H1 (cell line): ENCODE data around the gene SLC17A4. TPM values are rescaled to one million over a fixed set of nuclear protein-coding genes. Genes with fewer than 3 reads are reported as not detected.

Source experiments
- CTCF ChIA-PET: fragments of 300-600 bp; sonication (Branson Sonifier 250); formaldehyde crosslinking; loops from one replicate; lab custom pipeline; 2021; ENCODE audit not compliant: partially characterized antibody; lab: Charles Lee
- POLR2A ChIA-PET: fragments of 300-600 bp; sonication (Branson Sonifier 250); formaldehyde crosslinking; loops from one replicate; lab custom pipeline; 2021; ENCODE audit warnings: inconsistent platforms; ENCODE audit not compliant: partially characterized antibody; lab: Charles Lee
- DNase-seq, 2 experiments: peaks; one replicate each; pipeline versions ENCODE4 v3.0.0 to v3.0.0-alpha.2; 2010 to 2022; ENCODE audit warnings: low spot score in 2 of 2, low read depth in 1 of 2, mixed read lengths in 1 of 2
- FAIRE-seq: peaks from 2 replicates; lab custom pipeline; 2011; peaks lifted over from hg19 to GRCh38; lab: Jason Lieb, UNC
- H2AFZ ChIP-seq: 2 replicates; pipeline ENCODE4 v1.8.1; 2012; ENCODE audit warnings: low read length, inconsistent platforms
- H2AK5ac ChIP-seq: 2 replicates; pipeline ENCODE4 v1.6.1; 2013; ENCODE audit warnings: low read depth, low read length
- H2BK120ac ChIP-seq: replicated peaks from 2 replicates; pipeline ENCODE3; 2013; ENCODE audit warnings: low read depth, low read length, inconsistent platforms
- H2BK12ac ChIP-seq: 2 replicates; pipeline ENCODE4 v1.6.1; 2013; ENCODE audit warnings: low read depth, low read length
- H2BK15ac ChIP-seq: 2 replicates; pipeline ENCODE4 v1.6.1; 2013; ENCODE audit warnings: low read length
- H2BK20ac ChIP-seq: 2 replicates; pipeline ENCODE4 v1.6.1; 2013; ENCODE audit warnings: low read length
- H2BK5ac ChIP-seq: 2 replicates; pipeline ENCODE4 v1.6.1; 2013; ENCODE audit warnings: low read depth, low read length
- H3K14ac ChIP-seq: 2 replicates; pipeline ENCODE4 v1.6.1; 2013; ENCODE audit warnings: inconsistent platforms; ENCODE audit not compliant: insufficient read length
- H3K18ac ChIP-seq: 2 replicates; pipeline ENCODE4 v1.6.1; 2013; ENCODE audit warnings: low read length; ENCODE audit errors: extremely low read depth
- H3K23ac ChIP-seq: 2 replicates; pipeline ENCODE4 v1.6.1; 2013; ENCODE audit warnings: inconsistent platforms; ENCODE audit not compliant: insufficient read length
- H3K23me2 ChIP-seq: 2 replicates; pipeline ENCODE4 v1.6.1; 2013; ENCODE audit warnings: low read depth, low read length
- H3K27ac ChIP-seq: 2 replicates; pipeline ENCODE4 v1.6.1; 2011; ENCODE audit warnings: low read depth, low read length, inconsistent platforms
- H3K27me3 ChIP-seq, 4 experiments: replicated peaks in 1 of 4; 1 replicate in 1 of 4; 2 replicates in 3 of 4; pipeline versions ENCODE4 v1.6.1 to v1.8.1; 2011 to 2013; ENCODE audit warnings: low read length in 3 of 4, mild to moderate bottlenecking in 3 of 4, inconsistent platforms in 2 of 4, mixed read lengths in 2 of 4, moderate library complexity in 1 of 4; ENCODE audit not compliant: control insufficient read depth in 3 of 4, insufficient read depth in 3 of 4; ENCODE audit errors: extremely low read depth in 1 of 4
- H3K36me3 ChIP-seq, 4 experiments: 2 replicates each; pipeline versions ENCODE4 v1.6.1 to v1.8.1; 2011 to 2013; ENCODE audit warnings: mild to moderate bottlenecking in 4 of 4, low read length in 3 of 4, moderate library complexity in 2 of 4, control low read depth in 1 of 4, inconsistent platforms in 1 of 4; ENCODE audit not compliant: insufficient read depth in 4 of 4, control insufficient read depth in 2 of 4
- H3K4ac ChIP-seq: replicated peaks from 2 replicates; pipeline ENCODE3; 2013; ENCODE audit warnings: low read length, low read depth, mixed read lengths, inconsistent platforms; ENCODE audit not compliant: insufficient read length
- H3K4me1 ChIP-seq, 4 experiments: replicated peaks in 1 of 4; 1 replicate in 1 of 4; 2 replicates in 3 of 4; pipeline versions ENCODE4 v1.6.1 to v1.8.1; 2011 to 2013; ENCODE audit warnings: low read length in 3 of 4, inconsistent platforms in 2 of 4, mixed read lengths in 1 of 4; ENCODE audit not compliant: insufficient read depth in 4 of 4, control insufficient read depth in 3 of 4
- H3K4me2 ChIP-seq, 2 experiments: 2 replicates each; pipeline versions ENCODE4 v1.6.1 to v1.8.1; 2011 to 2013; ENCODE audit warnings: low read depth in 2 of 2, low read length in 2 of 2, control low read depth in 1 of 2, inconsistent platforms in 1 of 2, mild to moderate bottlenecking in 1 of 2; ENCODE audit not compliant: insufficient read depth in 1 of 2
- H3K4me3 ChIP-seq, 4 experiments: fragments of 200-600, 300-600 bp in 1 of 4; sonication (generic), shearing (Covaris generic), sonication (Bioruptor Twin) in 1 of 4; 2 replicates each; pipeline versions ENCODE4 v1.5.1 to v1.8.1; 2011 to 2016; ENCODE audit warnings: low read length in 4 of 4, low read depth in 3 of 4, control low read depth in 2 of 4, inconsistent platforms in 2 of 4, mild to moderate bottlenecking in 2 of 4, mixed read lengths in 1 of 4, moderate library complexity in 1 of 4; ENCODE audit not compliant: insufficient read depth in 2 of 4; ENCODE audit errors: extremely low read depth in 1 of 4
- H3K56ac ChIP-seq: replicated peaks from 2 replicates; pipeline ENCODE3; 2013; ENCODE audit warnings: low read depth, mild to moderate bottlenecking, mixed read lengths, low read length, inconsistent platforms; ENCODE audit not compliant: insufficient read length
- H3K79me1 ChIP-seq: 2 replicates; pipeline ENCODE4 v1.6.1; 2013; ENCODE audit warnings: low read depth, low read length, control low read depth
- H3K79me2 ChIP-seq, 2 experiments: 2 replicates each; pipeline versions ENCODE4 v1.6.1 to v1.8.1; 2012 to 2013; ENCODE audit warnings: low read length in 2 of 2, mild to moderate bottlenecking in 2 of 2, inconsistent platforms in 1 of 2; ENCODE audit not compliant: insufficient read depth in 2 of 2, control insufficient read depth in 1 of 2
- H3K9ac ChIP-seq, 4 experiments: replicated peaks in 1 of 4; 1 replicate in 1 of 4; 2 replicates in 3 of 4; pipeline versions ENCODE4 v1.6.1 to v1.8.1; 2011 to 2013; ENCODE audit warnings: low read depth in 3 of 4, low read length in 3 of 4, control low read depth in 2 of 4, mild to moderate bottlenecking in 2 of 4, moderate library complexity in 2 of 4, inconsistent platforms in 1 of 4; ENCODE audit errors: extremely low read depth in 1 of 4
- H3K9me3 ChIP-seq, 2 experiments: 2 replicates each; pipeline versions ENCODE4 v1.6.1 to v1.8.1; 2012 to 2013; ENCODE audit warnings: mild to moderate bottlenecking in 2 of 2, moderate library complexity in 2 of 2, control low read depth in 1 of 2, inconsistent platforms in 1 of 2, low read depth in 1 of 2, low read length in 1 of 2, mixed read lengths in 1 of 2; ENCODE audit not compliant: insufficient read depth in 2 of 2
- H4K20me1 ChIP-seq, 2 experiments: replicated peaks in 1 of 2; 2 replicates each; pipeline versions ENCODE3 to v1.8.1; 2011 to 2013; ENCODE audit warnings: inconsistent platforms in 2 of 2, low read length in 2 of 2, mild to moderate bottlenecking in 1 of 2; ENCODE audit not compliant: insufficient read depth in 2 of 2, control insufficient read depth in 1 of 2
- H4K5ac ChIP-seq: 2 replicates; pipeline ENCODE4 v1.6.1; 2013; ENCODE audit warnings: low read length, low read depth, mixed read lengths, inconsistent platforms; ENCODE audit not compliant: insufficient read length
- H4K8ac ChIP-seq: 2 replicates; pipeline ENCODE4 v1.8.0; 2013; ENCODE audit warnings: mild to moderate bottlenecking, moderate library complexity, low read length, inconsistent platforms; ENCODE audit not compliant: insufficient read depth; ENCODE audit errors: extremely low read depth
- H4K91ac ChIP-seq: replicated peaks from 2 replicates; pipeline ENCODE3; 2013; ENCODE audit warnings: low read length, mixed read lengths, inconsistent platforms; ENCODE audit not compliant: insufficient read length
- CEBPB ChIP-seq: IDR thresholded peaks from 2 replicates; pipeline ENCODE4 v1.6.1; 2012; ENCODE audit warnings: low read depth, low read length
- SAP30 ChIP-seq: fragments of 300-600 bp; sonication (generic); IDR thresholded peaks from 2 replicates; pipeline ENCODE4 v1.7.1; 2012; ENCODE audit warnings: low read length, moderate library complexity, mild to moderate bottlenecking, inconsistent platforms; ENCODE audit not compliant: insufficient read depth, insufficient replicate concordance
- WGBS, 2 experiments: shearing (Covaris generic) in 1 of 2; methylation state at CpG; one replicate each; pipeline versions ENCODE4 v1.1.6 to v1.1.7; 2013 to 2015; ENCODE audit warnings: low lambda C conversion rate in 2 of 2, mixed read lengths in 2 of 2, inconsistent platforms in 1 of 2, low coverage in 1 of 2, missing lambda C conversion rate in 1 of 2; ENCODE audit not compliant: insufficient replicate concordance in 2 of 2, insufficient coverage in 1 of 2, insufficient read length in 1 of 2; ENCODE audit errors: extremely low coverage in 1 of 2, missing lambda C conversion rate in 1 of 2; 5-methylcytosine and 5-hydroxymethylcytosine counted together
- polyA plus RNA-seq, 7 experiments: library from polyadenylated mRNA; depleted of rRNA in 3 of 7; stranded (reverse) in 5 of 7; unstranded in 2 of 7; fragments of >200 nt in 5 of 7; fragments of 200-250 nt in 2 of 7; gene quantifications; 1 replicate in 5 of 7; 2 replicates in 1 of 7; 4 replicates in 1 of 7; pipeline versions ENCODE4 v1.2.1 to v1.2.3, GENCODE V29; 2011 to 2013; ENCODE audit warnings: missing spikeins in 2 of 7, mixed read lengths in 2 of 7
- total RNA-seq: library from RNA; stranded (reverse); fragmentation: NEBNext Ultra II Directional; extraction: Animal tissue kit (Norgen Biotek cat#: 25700); gene quantifications from 2 replicates; pipeline ENCODE4 v1.2.1, GENCODE V29; 2021

Gene SLC17A4
- total and polyA plus RNA-seq, 2 of the 8 experiments (the other 6 are each of a cell fraction or from before 2014, with no cell fraction given): not detected

DNA sequence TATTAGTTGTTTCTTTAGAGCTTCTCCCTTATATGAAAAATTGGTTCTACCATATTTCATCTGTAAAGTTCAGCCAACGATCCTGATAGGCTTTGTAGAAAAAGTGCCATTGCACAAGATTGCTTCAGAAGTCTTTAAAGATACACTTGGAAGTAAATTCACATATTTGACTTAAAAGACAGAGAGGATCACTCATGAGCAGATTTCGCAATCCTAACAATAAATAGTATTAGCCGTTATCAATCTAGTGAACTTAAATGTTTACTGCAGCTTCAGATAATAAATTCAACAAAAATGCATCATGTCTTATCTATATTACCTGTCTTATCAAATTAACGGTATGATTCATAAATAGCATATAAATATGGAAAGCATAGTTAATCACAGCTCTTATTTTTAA, 8.7 kb upstream of the SLC17A4 start:
- H3K36me3 ChIP-seq: no peaks in the 10 kb centered on the region
- H3K4me1 ChIP-seq: no peaks in the 10 kb centered on the region
- WGBS, 2 experiments: 94% methylated on average over 4 of the region's 4 CpGs; no CpG with 5 or more reads in 1 of the 2 experiments
- no peak overlapping the region for H2BK20ac ChIP-seq
- no peak overlapping the region for H3K14ac ChIP-seq
- no peak overlapping the region for H3K4me2 ChIP-seq
- no peak overlapping the region for H3K56ac ChIP-seq
- DNase-seq: no peak
- no peak overlapping the region for H4K91ac ChIP-seq
- no peak overlapping the region for H3K4me3 ChIP-seq
- no peak overlapping the region for H3K9ac ChIP-seq
- no peak overlapping the region for H3K4ac ChIP-seq
- H3K23me2 ChIP-seq: no peaks in the 10 kb centered on the region
- H2AK5ac ChIP-seq: no peak overlapping the region
- H3K23ac ChIP-seq: no peak overlapping the region
- no peak overlapping the region for H3K27ac ChIP-seq
- H3K79me2 ChIP-seq: no peaks in the 10 kb centered on the region
- no peak overlapping the region for H4K5ac ChIP-seq
- POLR2A ChIA-PET: no interaction called here
- FAIRE-seq: no peak
- no peak for TF ChIP-seq SAP30
- peak; percentile 79 for TF ChIP-seq CEBPB
- no peak overlapping the region for H2BK15ac ChIP-seq
- H3K9me3 ChIP-seq: no peaks in the 10 kb centered on the region
- H2BK12ac ChIP-seq: no peak overlapping the region
- H3K27me3 ChIP-seq: no peaks in the 10 kb centered on the region
- no peak overlapping the region for H2BK5ac ChIP-seq
- H4K20me1 ChIP-seq: no peaks in the 10 kb centered on the region
- H3K18ac ChIP-seq: no peak overlapping the region
- CTCF ChIA-PET: interaction anchor here (0.9 to 4.4 kb wide), 5 partner anchors 14 to 257 kb away, joined by 3 to 12 read pairs (median 3); no protein-coding TSS in a partner anchor
- H4K8ac ChIP-seq: no peak overlapping the region
- no peaks in the 10 kb centered on the region for H3K79me1 ChIP-seq
- no peak overlapping the region for H2AFZ ChIP-seq
- no peak overlapping the region for H2BK120ac ChIP-seq
